GM12801 (cell line): ENCODE results near the gene MRPL16.

Experiments used
- TF ChIP-seq, protein P1 (sequence below): IDR thresholded peaks from one replicate; pipeline ENCODE4 v1.5.1; 2011; ENCODE audit warnings: control low read depth; ENCODE audit not compliant: insufficient read length; ENCODE audit errors: extremely low read depth

Gene MRPL16

GRCh38 chr11:59787816-59788215, 22.8 kb downstream of the MRPL16 start:
- TF ChIP-seq, protein P1, sequence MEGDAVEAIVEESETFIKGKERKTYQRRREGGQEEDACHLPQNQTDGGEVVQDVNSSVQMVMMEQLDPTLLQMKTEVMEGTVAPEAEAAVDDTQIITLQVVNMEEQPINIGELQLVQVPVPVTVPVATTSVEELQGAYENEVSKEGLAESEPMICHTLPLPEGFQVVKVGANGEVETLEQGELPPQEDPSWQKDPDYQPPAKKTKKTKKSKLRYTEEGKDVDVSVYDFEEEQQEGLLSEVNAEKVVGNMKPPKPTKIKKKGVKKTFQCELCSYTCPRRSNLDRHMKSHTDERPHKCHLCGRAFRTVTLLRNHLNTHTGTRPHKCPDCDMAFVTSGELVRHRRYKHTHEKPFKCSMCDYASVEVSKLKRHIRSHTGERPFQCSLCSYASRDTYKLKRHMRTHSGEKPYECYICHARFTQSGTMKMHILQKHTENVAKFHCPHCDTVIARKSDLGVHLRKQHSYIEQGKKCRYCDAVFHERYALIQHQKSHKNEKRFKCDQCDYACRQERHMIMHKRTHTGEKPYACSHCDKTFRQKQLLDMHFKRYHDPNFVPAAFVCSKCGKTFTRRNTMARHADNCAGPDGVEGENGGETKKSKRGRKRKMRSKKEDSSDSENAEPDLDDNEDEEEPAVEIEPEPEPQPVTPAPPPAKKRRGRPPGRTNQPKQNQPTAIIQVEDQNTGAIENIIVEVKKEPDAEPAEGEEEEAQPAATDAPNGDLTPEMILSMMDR = no peak

DNA sequence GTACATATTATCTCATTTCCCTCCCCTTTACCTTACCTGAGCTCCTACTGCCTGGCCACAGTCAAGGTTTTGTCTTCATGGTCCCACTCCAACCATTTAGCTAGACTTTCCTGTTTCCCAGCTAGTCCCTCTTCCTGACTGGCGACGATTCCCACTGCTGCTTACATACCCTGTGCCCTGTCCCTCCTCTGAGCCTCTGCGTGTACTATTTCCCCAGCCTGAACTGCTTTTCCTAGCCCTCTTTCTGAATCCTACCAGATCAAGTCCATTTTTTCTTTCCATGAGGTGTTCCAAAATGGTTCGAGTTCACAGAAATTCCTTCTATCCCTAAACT, 23.4 kb downstream of the MRPL16 start:
- TF ChIP-seq, protein P1 = no peak

GRCh38 chr11:59785818-59786217, 24.8 kb downstream of the MRPL16 start:
- TF ChIP-seq, protein P1 = no peak

- TF ChIP-seq, protein P1 = no peak
Observed at GRCh38 chr11:59783632-59784090, 26.9 kb downstream of the MRPL16 start.

GRCh38 chr11:59782080-59782479, 28.5 kb downstream of the MRPL16 start:
- TF ChIP-seq, protein P1 = no peak

DNA sequence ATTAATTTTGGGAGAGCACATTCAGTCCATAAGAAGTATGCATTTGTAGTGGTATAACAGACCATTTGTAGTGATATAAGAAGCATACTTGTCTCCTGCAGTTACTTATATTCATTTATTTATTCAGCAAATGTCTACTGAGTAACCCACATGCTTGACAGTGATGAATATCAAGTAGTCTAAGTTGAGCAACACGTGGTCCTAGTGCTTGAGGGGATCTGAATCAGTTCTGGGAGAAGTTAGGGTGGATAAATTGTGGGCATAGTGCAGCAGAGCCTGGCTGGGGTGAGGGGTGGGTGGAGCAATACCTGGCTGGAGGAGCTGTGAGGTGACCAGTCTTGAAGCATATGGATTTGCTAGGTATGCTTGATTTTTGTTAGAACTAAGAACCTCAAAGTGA, 31.1 kb downstream of the MRPL16 start:
- TF ChIP-seq, protein P1 = no peak

DNA sequence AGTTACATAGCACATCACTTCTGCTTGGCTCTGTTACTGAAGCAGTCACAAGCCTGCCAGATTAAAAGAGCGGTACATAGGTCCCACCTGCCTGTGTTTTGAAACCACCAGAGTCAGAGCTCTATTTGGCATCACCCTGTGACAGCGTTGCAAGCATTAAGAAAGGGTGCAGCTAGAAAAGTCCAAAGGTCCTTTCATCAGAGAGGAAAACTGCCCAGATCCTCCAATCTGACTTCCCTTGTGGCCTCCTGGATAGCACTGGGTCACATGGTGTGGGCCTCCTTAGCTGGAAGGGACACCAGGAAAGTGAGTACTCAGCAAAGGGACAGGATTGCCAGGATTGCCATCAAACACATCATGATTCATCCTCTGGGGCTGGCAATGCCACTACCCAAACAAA, 32.5 kb downstream of the MRPL16 start:
- TF ChIP-seq, protein P1 = no peak

DNA sequence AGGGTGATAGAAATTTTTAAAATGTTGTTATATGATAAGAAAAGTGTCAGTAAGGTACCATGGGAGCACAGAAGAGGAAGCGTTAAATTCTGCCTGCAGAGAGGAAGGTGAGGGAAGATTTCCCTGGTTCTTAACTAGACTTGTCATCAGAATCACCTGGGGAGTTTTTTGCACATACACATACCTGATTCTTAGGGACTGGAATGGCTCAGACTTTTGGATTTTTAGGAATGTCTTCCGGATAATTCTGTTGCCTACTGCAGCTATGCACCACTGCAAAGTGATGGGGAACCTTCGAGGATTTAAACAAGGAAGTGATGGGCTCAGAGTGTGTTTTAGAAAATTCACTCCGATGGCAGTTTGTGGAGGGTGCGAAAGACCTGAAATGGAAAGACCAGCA, 33.5 kb downstream of the MRPL16 start:
- TF ChIP-seq, protein P1 = no peak
